Measurements from ENCODE around the gene EPB41L5. TPM values are rescaled to one million over a fixed set of nuclear protein-coding genes. Genes with fewer than 3 reads are reported as not detected.

EPB41L5 gene
- total RNA-seq, 1 donor from 2014 or later: 75.3 TPM

- H3K9me3 Mint-ChIP-seq (ENCODE audit: low read depth): peaks cover 15% of the 10 kb centered on the region
- no peak overlapping the region for H3K27ac Mint-ChIP-seq
- peaks cover 34% of the 10 kb centered on the region for H3K36me3 Mint-ChIP-seq (ENCODE audit: insufficient read depth)
- H3K27me3 Mint-ChIP-seq: no peaks in the 10 kb centered on the region
- no peak for TF ChIP-seq CTCF (IDR thresholded peaks at IDR 0.05; ENCODE audit: unreplicated experiment)
- DNase-seq (ENCODE audit: low spot score, unreplicated experiment): no peak
- no peak overlapping the region for H3K4me3 Mint-ChIP-seq (ENCODE audit: low read depth)
- H3K4me1 Mint-ChIP-seq (ENCODE audit: low read depth): no peaks in the 10 kb centered on the region
These were observed 128.6 kb downstream of the EPB41L5 start for GRCh38 chr2:120141300-120142069.

GRCh38 chr2:120142528-120143219 lies 129.8 kb downstream of the EPB41L5 start:
- no peaks in the 10 kb centered on the region for H3K4me1 Mint-ChIP-seq (ENCODE audit: low read depth)
- DNase-seq (ENCODE audit: low spot score, unreplicated experiment): no peak
- peaks cover 30% of the 10 kb centered on the region for H3K36me3 Mint-ChIP-seq (ENCODE audit: insufficient read depth)
- TF ChIP-seq CTCF (IDR thresholded peaks at IDR 0.05; ENCODE audit: unreplicated experiment): no peak
- H3K9me3 Mint-ChIP-seq (ENCODE audit: low read depth): peaks cover 7% of the 10 kb centered on the region
- no peaks in the 10 kb centered on the region for H3K27me3 Mint-ChIP-seq
- H3K4me3 Mint-ChIP-seq (ENCODE audit: low read depth): no peak overlapping the region
- no peak overlapping the region for H3K27ac Mint-ChIP-seq

GRCh38 chr2:120148229-120148628 lies 135.4 kb downstream of the EPB41L5 start:
- DNase-seq (ENCODE audit: low spot score, unreplicated experiment): no peak

GRCh38 chr2:120148669-120149068 lies 135.8 kb downstream of the EPB41L5 start:
- Mint-ChIP-seq H3K9me3 (ENCODE audit: low read depth) (peaks cover 27% of the 10 kb centered on the region), H3K36me3 (ENCODE audit: insufficient read depth) (peaks cover 66% of the 10 kb centered on the region), H3K4me3 (ENCODE audit: low read depth) (no peak overlapping the region), H3K4me1 (ENCODE audit: low read depth) (no peaks in the 10 kb centered on the region), H3K27ac (no peak overlapping the region), H3K27me3 (no peaks in the 10 kb centered on the region)
- DNase-seq (ENCODE audit: low spot score, unreplicated experiment): no peak
- TF ChIP-seq CTCF (IDR thresholded peaks at IDR 0.05; ENCODE audit: unreplicated experiment): no peak

More at GRCh38 chr2:120148229-120148628, 135.4 kb downstream of the EPB41L5 start:
- Mint-ChIP-seq H3K36me3 (ENCODE audit: insufficient read depth) (peaks cover 62% of the 10 kb centered on the region), H3K4me1 (ENCODE audit: low read depth) (no peaks in the 10 kb centered on the region), H3K4me3 (ENCODE audit: low read depth) (no peak overlapping the region), H3K9me3 (ENCODE audit: low read depth) (peaks cover 23% of the 10 kb centered on the region), H3K27me3 (no peaks in the 10 kb centered on the region), H3K27ac (no peak overlapping the region)
- TF ChIP-seq CTCF (IDR thresholded peaks at IDR 0.05; ENCODE audit: unreplicated experiment): no peak

- Mint-ChIP-seq H3K27ac (no peak overlapping the region), H3K27me3 (no peaks in the 10 kb centered on the region), H3K9me3 (ENCODE audit: low read depth) (peaks cover 30% of the 10 kb centered on the region), H3K4me3 (ENCODE audit: low read depth) (no peak overlapping the region), H3K36me3 (ENCODE audit: insufficient read depth) (peaks cover 68% of the 10 kb centered on the region), H3K4me1 (ENCODE audit: low read depth) (no peaks in the 10 kb centered on the region)
- no peak for TF ChIP-seq CTCF (IDR thresholded peaks at IDR 0.05; ENCODE audit: unreplicated experiment)
- DNase-seq (ENCODE audit: low spot score, unreplicated experiment): no peak
These were observed 136.5 kb downstream of the EPB41L5 start for GRCh38 chr2:120149406-120149805.

Measured in progenitor cell of endocrine pancreas (in vitro differentiated cells).